ENCODE data around the gene PI4K2B.
"Not testable (repeated sequence)": the region's sequence is repeated elsewhere in the genome, so short reads cannot be mapped to it uniquely, and the experiment has no call there.

PI4K2B gene

DNA sequence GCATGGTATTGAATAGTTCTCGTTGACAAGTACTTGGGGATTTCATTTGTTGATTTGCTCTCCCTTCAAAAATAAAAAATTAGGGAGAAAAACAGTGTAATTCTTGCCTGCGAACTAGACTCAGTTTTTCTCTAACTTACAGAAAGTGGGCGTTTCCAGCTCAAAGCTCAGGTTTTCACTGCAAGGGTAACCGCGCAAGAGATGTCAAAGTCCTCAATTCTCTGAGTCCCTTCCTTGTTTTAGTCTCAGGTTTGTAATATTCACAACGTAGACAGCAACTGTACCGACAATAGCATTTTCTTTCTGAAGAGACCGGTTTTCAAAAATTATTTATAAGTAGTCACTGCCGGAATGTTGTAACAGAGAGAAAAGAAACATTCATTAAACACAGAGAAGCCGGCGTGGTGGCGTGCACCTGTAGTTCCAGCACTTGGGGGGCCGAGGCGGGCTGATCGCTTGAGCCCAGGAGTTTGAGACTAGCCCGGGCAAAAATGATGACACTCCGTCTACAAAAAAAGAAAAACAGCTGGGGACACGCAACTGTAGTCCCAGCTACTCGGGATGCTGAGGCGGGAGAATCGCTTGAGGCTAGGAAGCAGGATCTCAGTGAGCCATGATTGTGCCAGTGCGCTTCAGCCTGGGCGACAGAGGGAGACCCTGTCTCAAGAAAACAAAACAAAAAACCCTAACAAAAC lies 79.5 kb downstream of the PI4K2B start:
- no peaks in the 10 kb centered on the region for H3K27me3 ChIP-seq (replicated peaks; ENCODE audit: control insufficient read depth, insufficient read depth, low read length, poor library complexity, severe bottlenecking)
- H3K9me3 ChIP-seq (ENCODE audit: control insufficient read depth, low read length): no peaks in the 10 kb centered on the region
- H3K27ac ChIP-seq (ENCODE audit: insufficient read depth, low read length, poor library complexity, severe bottlenecking): peak overlapping the region; percentile 68
- peak overlapping the region; percentile 91 for H3K4me3 ChIP-seq (ENCODE audit: insufficient read depth, low read depth, low read length, poor library complexity, severe bottlenecking)
- H3K36me3 ChIP-seq (ENCODE audit: control insufficient read depth, insufficient read depth, low read length): peaks cover 9% of the 10 kb centered on the region
- no peak for DNase-seq
- peaks cover 4% of the 10 kb centered on the region for H3K4me1 ChIP-seq (ENCODE audit: control insufficient read depth, insufficient read depth, low read length, poor library complexity, severe bottlenecking)

GRCh38 chr4:25320336-25320735 lies 86.5 kb downstream of the PI4K2B start:
- Histone ChIP-seq H3K27me3 (replicated peaks; ENCODE audit: control insufficient read depth, insufficient read depth, low read length, poor library complexity, severe bottlenecking) (no peaks in the 10 kb centered on the region), H3K27ac (ENCODE audit: insufficient read depth, low read length, poor library complexity, severe bottlenecking) (no peak overlapping the region), H3K9me3 (ENCODE audit: control insufficient read depth, low read length) (no peaks in the 10 kb centered on the region), H3K36me3 (ENCODE audit: control insufficient read depth, insufficient read depth, low read length) (peaks cover 15% of the 10 kb centered on the region), H3K4me3 (ENCODE audit: insufficient read depth, low read depth, low read length, poor library complexity, severe bottlenecking) (no peak overlapping the region), H3K4me1 (ENCODE audit: control insufficient read depth, insufficient read depth, low read length, poor library complexity, severe bottlenecking) (no peaks in the 10 kb centered on the region)
- no peak for DNase-seq

DNA sequence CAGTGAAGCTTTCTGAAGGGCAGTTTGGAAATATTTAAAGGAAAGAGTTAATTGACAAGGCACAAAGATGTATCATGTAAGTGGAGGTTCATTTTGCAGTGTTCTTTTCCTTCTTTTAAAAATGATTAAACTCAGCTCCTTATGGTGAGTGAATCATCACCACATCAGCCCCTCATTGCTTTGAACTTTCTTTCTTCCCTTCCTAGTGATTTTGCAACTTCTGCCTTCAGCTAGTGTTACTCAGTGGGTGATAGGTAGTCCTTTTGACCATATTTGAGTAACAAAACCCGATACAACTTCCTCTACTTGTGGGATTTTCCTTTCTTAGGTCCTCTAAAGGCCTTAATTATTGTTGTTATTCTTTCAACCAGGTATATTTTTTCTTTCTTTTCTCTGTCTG lies 86.9 kb downstream of the PI4K2B start:
- Histone ChIP-seq H3K27me3 (replicated peaks; ENCODE audit: control insufficient read depth, insufficient read depth, low read length, poor library complexity, severe bottlenecking) (no peaks in the 10 kb centered on the region), H3K27ac (ENCODE audit: insufficient read depth, low read length, poor library complexity, severe bottlenecking) (no peak overlapping the region), H3K36me3 (ENCODE audit: control insufficient read depth, insufficient read depth, low read length) (peaks cover 14% of the 10 kb centered on the region), H3K9me3 (ENCODE audit: control insufficient read depth, low read length) (no peaks in the 10 kb centered on the region), H3K4me1 (ENCODE audit: control insufficient read depth, insufficient read depth, low read length, poor library complexity, severe bottlenecking) (no peaks in the 10 kb centered on the region), H3K4me3 (ENCODE audit: insufficient read depth, low read depth, low read length, poor library complexity, severe bottlenecking) (no peak overlapping the region)
- DNase-seq: no peak

GRCh38 chr4:25321703-25322102 lies 87.9 kb downstream of the PI4K2B start:
- Histone ChIP-seq H3K4me3 (ENCODE audit: insufficient read depth, low read depth, low read length, poor library complexity, severe bottlenecking) (no peak overlapping the region), H3K36me3 (ENCODE audit: control insufficient read depth, insufficient read depth, low read length) (peaks cover 7% of the 10 kb centered on the region), H3K9me3 (ENCODE audit: control insufficient read depth, low read length) (no peaks in the 10 kb centered on the region), H3K27ac (ENCODE audit: insufficient read depth, low read length, poor library complexity, severe bottlenecking) (no peak overlapping the region), H3K4me1 (ENCODE audit: control insufficient read depth, insufficient read depth, low read length, poor library complexity, severe bottlenecking) (no peaks in the 10 kb centered on the region), H3K27me3 (replicated peaks; ENCODE audit: control insufficient read depth, insufficient read depth, low read length, poor library complexity, severe bottlenecking) (no peaks in the 10 kb centered on the region)
- DNase-seq: no peak

- not testable (repeated sequence) for H3K4me1 ChIP-seq (ENCODE audit: control insufficient read depth, insufficient read depth, low read length, poor library complexity, severe bottlenecking); H3K4me3 ChIP-seq (ENCODE audit: insufficient read depth, low read depth, low read length, poor library complexity, severe bottlenecking); H3K27ac ChIP-seq (ENCODE audit: insufficient read depth, low read length, poor library complexity, severe bottlenecking); H3K36me3 ChIP-seq (ENCODE audit: control insufficient read depth, insufficient read depth, low read length); H3K9me3 ChIP-seq (ENCODE audit: control insufficient read depth, low read length); DNase-seq; H3K27me3 ChIP-seq (replicated peaks; ENCODE audit: control insufficient read depth, insufficient read depth, low read length, poor library complexity, severe bottlenecking)
Observed at GRCh38 chr4:25328463-25328862, 94.6 kb downstream of the PI4K2B start.
